SIG-M5 treated with dmso at 0.1 percent for 504 hours (cell line): ENCODE measurements around the gene GSG1L.

Source experiments
- DNase-seq: peaks from one replicate; lab custom pipeline; 2025; ENCODE audit not compliant: unreplicated experiment; lab: John Stamatoyannopoulos, UW

GSG1L gene

GRCh38 chr16:28027055-28027454 is 36.5 kb downstream of the GSG1L start:
- no peak for DNase-seq

- DNase-seq: no peak
Measured at GRCh38 chr16:28025631-28026030, 37.9 kb downstream of the GSG1L start.

- no peak for DNase-seq
Measured at GRCh38 chr16:28019218-28019617, 44.3 kb downstream of the GSG1L start.

- no peak for DNase-seq
Measured at GRCh38 chr16:28014851-28015250, 48.7 kb downstream of the GSG1L start.

GRCh38 chr16:28013878-28014277 is 49.6 kb downstream of the GSG1L start:
- no peak for DNase-seq

GRCh38 chr16:28013392-28013791 is 50.1 kb downstream of the GSG1L start:
- no peak for DNase-seq

GRCh38 chr16:28011971-28012445 is 51.5 kb downstream of the GSG1L start:
- no peak for DNase-seq

- no peak for DNase-seq
Measured at GRCh38 chr16:28011223-28011622, 52.3 kb downstream of the GSG1L start.

GRCh38 chr16:28010671-28011070 is 52.8 kb downstream of the GSG1L start:
- DNase-seq: no peak

GRCh38 chr16:28009586-28010373 is 53.7 kb downstream of the GSG1L start:
- no peak for DNase-seq

- DNase-seq: no peak
Measured at GRCh38 chr16:28003923-28004322, 59.6 kb downstream of the GSG1L start.

- no peak for DNase-seq
Measured at GRCh38 chr16:28003021-28003865, 60.3 kb downstream of the GSG1L start.

GRCh38 chr16:28001642-28002041 is 61.9 kb downstream of the GSG1L start:
- no peak for DNase-seq

- no peak for DNase-seq
Measured at GRCh38 chr16:28001184-28001583, 62.3 kb downstream of the GSG1L start.

- DNase-seq: no peak
Measured at GRCh38 chr16:28000314-28001169, 63.0 kb downstream of the GSG1L start.

- no peak for DNase-seq
Measured at GRCh38 chr16:27999687-28000086, 63.8 kb downstream of the GSG1L start.

- no peak for DNase-seq
Measured at GRCh38 chr16:27995378-27995777, 68.1 kb downstream of the GSG1L start.

GRCh38 chr16:27994686-27995085 is 68.8 kb downstream of the GSG1L start:
- no peak for DNase-seq

- DNase-seq: no peak
Measured at GRCh38 chr16:27993587-27993986, 69.9 kb downstream of the GSG1L start.

- no peak for DNase-seq
Measured at GRCh38 chr16:27991876-27992275, 71.6 kb downstream of the GSG1L start.

GRCh38 chr16:27985981-27986380 is 77.5 kb downstream of the GSG1L start:
- no peak for DNase-seq
